ENCODE data around the gene ADCYAP1R1.

Gene ADCYAP1R1

DNA sequence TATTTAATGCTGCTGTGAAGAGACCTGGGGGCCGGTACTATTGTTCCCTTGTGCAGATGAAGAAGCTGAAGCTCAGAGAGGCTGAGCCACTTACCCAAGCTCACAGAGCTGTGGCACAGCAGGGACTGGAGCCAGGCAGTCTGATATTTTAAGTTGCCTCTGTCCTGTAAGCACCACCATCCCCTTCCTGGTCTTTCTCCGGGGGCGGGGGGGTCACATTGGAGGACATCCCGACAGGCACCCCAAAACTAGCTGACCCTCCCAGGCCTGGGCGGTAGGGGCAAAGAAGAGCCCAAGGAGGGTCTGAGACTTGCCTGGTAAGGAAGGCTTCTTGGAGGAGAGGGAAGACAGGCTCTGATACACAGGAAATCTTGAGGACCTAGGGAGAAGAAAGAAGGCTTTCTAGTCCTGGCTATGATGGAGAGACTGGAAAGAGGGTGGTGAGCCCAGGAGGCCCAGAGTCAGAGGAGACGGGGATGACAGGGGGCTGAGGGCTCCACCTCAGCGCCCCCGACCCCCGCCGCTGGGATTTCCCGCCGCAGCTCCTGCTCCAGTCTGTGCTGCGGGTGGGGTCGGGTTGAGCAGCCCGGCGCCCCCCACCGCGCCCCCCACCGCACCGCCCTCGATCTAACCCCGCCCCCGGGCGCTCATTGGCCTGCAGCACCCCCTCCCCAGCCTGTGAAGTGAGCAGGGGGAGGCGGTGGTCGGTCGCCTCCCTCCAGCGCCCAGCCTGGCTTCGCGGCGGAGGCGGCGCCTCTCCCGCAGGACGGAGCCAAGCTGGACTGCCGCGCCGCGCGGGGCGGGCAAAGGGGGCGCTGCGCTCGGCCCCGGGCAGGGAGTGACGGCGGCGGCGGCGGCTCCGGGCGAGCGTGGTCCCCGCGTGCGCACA is at the start of gene ADCYAP1R1:
ADCYAP1R1 (plus strand) TSS at position 711 of the 889 bp plus-strand sequence. CDS start 10,957 bp downstream, outside the sequence.
- no peaks in the 10 kb centered on the region for H3K36me3 ChIP-seq (ENCODE audit: control insufficient read depth in 1 of 2, insufficient read depth in 2 of 2, low read length in 2 of 2)
- H3K9ac ChIP-seq (ENCODE audit: low read depth in 1 of 2, low read length in 2 of 2): no peak within 1 kb of the TSS
- H3K9me3 ChIP-seq (ENCODE audit: control insufficient read depth in 1 of 2, low read length in 2 of 2): no peaks in the 10 kb centered on the region
- no peak within 1 kb of the TSS for H3K4me3 ChIP-seq (ENCODE audit: low read depth in 1 of 2, low read length in 2 of 2)
- H3K4me1 ChIP-seq (ENCODE audit: control insufficient read depth in 1 of 2, insufficient read depth in 2 of 2, low read length in 2 of 2): no peaks in the 10 kb centered on the region
- H3K27me3 ChIP-seq (ENCODE audit: control insufficient read depth in 1 of 2, insufficient read depth in 2 of 2, low read length in 2 of 2): peaks cover 24 to 30% of the 10 kb centered on the region in 2 donors
- no peak within 1 kb of the TSS for H3K27ac ChIP-seq (ENCODE audit: low read depth, low read length)

GRCh38 chr7:31003097-31003496 is 49.0 kb upstream of the ADCYAP1R1 start:
- Histone ChIP-seq H3K36me3 (ENCODE audit: control insufficient read depth in 1 of 2, insufficient read depth in 2 of 2, low read length in 2 of 2) (no peaks in the 10 kb centered on the region), H3K9me3 (ENCODE audit: control insufficient read depth in 1 of 2, low read length in 2 of 2) (no peaks in the 10 kb centered on the region), H3K27me3 (ENCODE audit: control insufficient read depth in 1 of 2, insufficient read depth in 2 of 2, low read length in 2 of 2) (peaks cover 4 to 6% of the 10 kb centered on the region in 2 donors), H3K4me1 (ENCODE audit: control insufficient read depth in 1 of 2, insufficient read depth in 2 of 2, low read length in 2 of 2) (no peaks in the 10 kb centered on the region), H3K9ac (ENCODE audit: low read depth in 1 of 2, low read length in 2 of 2) (no peak overlapping the region), H3K27ac (ENCODE audit: low read depth, low read length) (no peak overlapping the region), H3K4me3 (ENCODE audit: low read depth in 1 of 2, low read length in 2 of 2) (no peak overlapping the region)

DNA sequence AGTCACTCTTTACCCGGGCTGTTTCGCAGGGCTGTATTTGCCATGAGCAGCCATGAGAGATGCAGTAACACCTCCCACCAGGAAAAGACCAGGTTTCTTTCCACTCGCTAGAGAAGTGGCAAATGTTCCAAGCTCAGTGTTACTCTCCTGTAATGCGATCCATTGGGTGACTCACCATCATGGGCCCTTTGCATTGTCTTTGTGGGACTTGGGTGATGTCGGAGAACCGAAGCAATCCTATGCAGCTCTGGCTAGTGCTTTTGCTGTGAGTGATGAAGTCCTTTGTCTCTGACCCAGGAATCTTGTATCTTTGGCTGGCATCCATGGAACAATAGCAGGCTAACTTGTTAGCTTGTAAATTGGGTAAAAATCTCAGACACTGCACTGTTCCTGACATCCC is 48.4 kb upstream of the ADCYAP1R1 start:
- Histone ChIP-seq H3K4me1 (ENCODE audit: control insufficient read depth in 1 of 2, insufficient read depth in 2 of 2, low read length in 2 of 2) (no peaks in the 10 kb centered on the region), H3K9ac (ENCODE audit: low read depth in 1 of 2, low read length in 2 of 2) (no peak overlapping the region), H3K9me3 (ENCODE audit: control insufficient read depth in 1 of 2, low read length in 2 of 2) (no peaks in the 10 kb centered on the region)

DNA sequence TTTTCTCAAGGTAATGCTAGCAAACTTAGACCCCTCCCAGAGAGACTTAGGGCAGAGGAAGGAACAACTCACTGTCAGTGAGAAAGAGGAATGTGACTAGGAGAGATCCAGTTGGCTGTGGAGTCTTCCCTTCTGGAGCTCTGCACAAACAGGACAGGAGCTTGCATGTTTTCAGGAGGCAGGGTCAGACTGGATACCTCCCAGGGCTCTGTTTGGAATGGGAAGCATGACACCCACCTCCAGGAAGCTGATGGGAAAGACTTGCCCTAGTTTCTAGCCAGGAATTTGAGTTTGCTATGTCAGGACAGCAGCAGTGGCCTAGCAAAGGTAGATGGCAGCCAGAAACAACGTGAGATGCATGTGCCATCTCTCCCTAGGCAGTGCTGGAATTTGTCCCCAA is 47.7 kb upstream of the ADCYAP1R1 start:
- no peaks in the 10 kb centered on the region for H3K36me3 ChIP-seq (ENCODE audit: control insufficient read depth in 1 of 2, insufficient read depth in 2 of 2, low read length in 2 of 2)
- H3K4me1 ChIP-seq (ENCODE audit: control insufficient read depth in 1 of 2, insufficient read depth in 2 of 2, low read length in 2 of 2): no peaks in the 10 kb centered on the region
- H3K9ac ChIP-seq (ENCODE audit: low read depth in 1 of 2, low read length in 2 of 2): no peak overlapping the region
- no peaks in the 10 kb centered on the region for H3K9me3 ChIP-seq (ENCODE audit: control insufficient read depth in 1 of 2, low read length in 2 of 2)
- peaks cover 6% of the 10 kb centered on the region in 2 donors for H3K27me3 ChIP-seq (ENCODE audit: control insufficient read depth in 1 of 2, insufficient read depth in 2 of 2, low read length in 2 of 2)
- H3K27ac ChIP-seq (ENCODE audit: low read depth, low read length): no peak overlapping the region
- H3K4me3 ChIP-seq (ENCODE audit: low read depth in 1 of 2, low read length in 2 of 2): no peak overlapping the region

More for the DNA sequence above, 48.4 kb upstream of the ADCYAP1R1 start:
- H3K36me3 ChIP-seq (ENCODE audit: control insufficient read depth in 1 of 2, insufficient read depth in 2 of 2, low read length in 2 of 2): no peaks in the 10 kb centered on the region
- no peak overlapping the region for H3K27ac ChIP-seq (ENCODE audit: low read depth, low read length)
- H3K27me3 ChIP-seq (ENCODE audit: control insufficient read depth in 1 of 2, insufficient read depth in 2 of 2, low read length in 2 of 2): peaks cover 6% of the 10 kb centered on the region in 2 donors
- no peak overlapping the region for H3K4me3 ChIP-seq (ENCODE audit: low read depth in 1 of 2, low read length in 2 of 2)

DNA sequence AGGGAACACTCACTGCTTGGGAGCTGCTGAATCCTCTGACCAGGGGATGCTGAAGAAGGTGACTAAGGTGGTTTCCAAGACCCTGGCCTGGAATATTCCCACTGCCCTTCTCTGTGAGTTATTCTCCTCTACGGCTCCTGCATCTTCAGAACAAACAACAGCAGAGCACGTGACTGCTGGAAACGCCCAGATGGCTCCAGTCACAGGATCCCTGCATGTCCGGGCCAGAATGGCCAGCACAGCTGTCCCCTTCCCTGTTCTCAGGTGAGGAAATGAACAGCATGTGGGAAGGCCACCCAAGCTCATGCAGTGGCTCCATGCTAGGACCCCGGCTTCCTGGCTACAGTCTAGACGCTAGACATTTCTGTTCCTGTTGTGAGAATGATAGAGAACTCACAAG is 45.3 kb upstream of the ADCYAP1R1 start:
- no peaks in the 10 kb centered on the region for H3K9me3 ChIP-seq (ENCODE audit: control insufficient read depth in 1 of 2, low read length in 2 of 2)
- H3K27ac ChIP-seq (ENCODE audit: low read depth, low read length): no peak overlapping the region
- peaks cover 6% of the 10 kb centered on the region in 2 donors for H3K27me3 ChIP-seq (ENCODE audit: control insufficient read depth in 1 of 2, insufficient read depth in 2 of 2, low read length in 2 of 2)
- H3K4me1 ChIP-seq (ENCODE audit: control insufficient read depth in 1 of 2, insufficient read depth in 2 of 2, low read length in 2 of 2): no peaks in the 10 kb centered on the region
- no peak overlapping the region for H3K9ac ChIP-seq (ENCODE audit: low read depth in 1 of 2, low read length in 2 of 2)
- H3K36me3 ChIP-seq (ENCODE audit: control insufficient read depth in 1 of 2, insufficient read depth in 2 of 2, low read length in 2 of 2): no peaks in the 10 kb centered on the region
- H3K4me3 ChIP-seq (ENCODE audit: low read depth in 1 of 2, low read length in 2 of 2): no peak overlapping the region

DNA sequence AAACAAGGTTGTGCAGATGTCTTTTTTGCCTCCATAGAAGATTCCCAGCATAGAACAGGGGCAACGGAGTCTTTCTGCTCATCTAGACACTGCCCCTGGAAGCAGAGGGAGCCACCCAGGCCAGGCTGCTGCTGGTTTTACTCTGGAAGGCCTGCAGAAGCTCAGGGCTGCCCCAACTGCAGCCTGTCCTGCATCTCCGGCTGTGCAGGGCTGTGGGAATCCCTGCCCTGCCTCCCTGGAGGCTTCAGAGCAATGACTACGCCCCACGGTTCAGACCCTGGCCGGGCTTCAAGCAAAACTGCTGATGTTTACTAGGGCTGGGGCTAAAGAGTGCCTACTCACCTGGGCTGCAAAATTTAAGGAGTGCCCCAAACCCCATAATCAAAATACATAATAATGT is 44.5 kb upstream of the ADCYAP1R1 start:
- Histone ChIP-seq H3K9me3 (ENCODE audit: control insufficient read depth in 1 of 2, low read length in 2 of 2) (no peaks in the 10 kb centered on the region), H3K36me3 (ENCODE audit: control insufficient read depth in 1 of 2, insufficient read depth in 2 of 2, low read length in 2 of 2) (no peaks in the 10 kb centered on the region), H3K9ac (ENCODE audit: low read depth in 1 of 2, low read length in 2 of 2) (no peak overlapping the region), H3K27me3 (ENCODE audit: control insufficient read depth in 1 of 2, insufficient read depth in 2 of 2, low read length in 2 of 2) (peaks cover 6% of the 10 kb centered on the region in 2 donors), H3K4me3 (ENCODE audit: low read depth in 1 of 2, low read length in 2 of 2) (no peak overlapping the region), H3K4me1 (ENCODE audit: control insufficient read depth in 1 of 2, insufficient read depth in 2 of 2, low read length in 2 of 2) (no peaks in the 10 kb centered on the region), H3K27ac (ENCODE audit: low read depth, low read length) (no peak overlapping the region)

DNA sequence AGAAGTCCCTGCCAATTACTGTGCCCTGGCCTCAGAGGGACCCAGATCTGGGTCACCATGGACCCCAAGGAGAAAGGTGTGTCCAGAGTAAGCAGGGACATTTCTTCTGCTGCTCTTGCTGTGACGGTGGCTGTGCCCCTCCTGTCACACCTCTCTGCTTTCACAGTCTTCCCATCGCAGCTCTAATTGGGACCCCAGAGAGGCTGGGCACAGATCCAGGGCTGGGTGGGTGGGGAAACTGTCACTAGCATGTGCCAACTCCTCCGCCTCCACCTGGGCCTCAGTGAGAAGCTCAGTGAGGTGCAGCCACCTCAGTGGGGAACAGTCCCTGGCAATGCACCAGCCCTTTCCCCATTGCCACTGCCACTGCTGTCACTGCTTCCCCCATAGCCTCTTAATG is 37.3 kb upstream of the ADCYAP1R1 start:
- Histone ChIP-seq H3K9ac (ENCODE audit: low read depth in 1 of 2, low read length in 2 of 2) (no peak overlapping the region), H3K9me3 (ENCODE audit: control insufficient read depth in 1 of 2, low read length in 2 of 2) (no peaks in the 10 kb centered on the region), H3K27ac (ENCODE audit: low read depth, low read length) (no peak overlapping the region), H3K27me3 (ENCODE audit: control insufficient read depth in 1 of 2, insufficient read depth in 2 of 2, low read length in 2 of 2) (peaks cover 0 to 5% of the 10 kb centered on the region in 2 donors), H3K4me1 (ENCODE audit: control insufficient read depth in 1 of 2, insufficient read depth in 2 of 2, low read length in 2 of 2) (no peaks in the 10 kb centered on the region), H3K4me3 (ENCODE audit: low read depth in 1 of 2, low read length in 2 of 2) (no peak overlapping the region), H3K36me3 (ENCODE audit: control insufficient read depth in 1 of 2, insufficient read depth in 2 of 2, low read length in 2 of 2) (no peaks in the 10 kb centered on the region)

GRCh38 chr7:31017032-31017675 is 35.0 kb upstream of the ADCYAP1R1 start:
- Histone ChIP-seq H3K27ac (ENCODE audit: low read depth, low read length) (no peak overlapping the region), H3K9me3 (ENCODE audit: control insufficient read depth in 1 of 2, low read length in 2 of 2) (no peaks in the 10 kb centered on the region), H3K36me3 (ENCODE audit: control insufficient read depth in 1 of 2, insufficient read depth in 2 of 2, low read length in 2 of 2) (no peaks in the 10 kb centered on the region), H3K9ac (ENCODE audit: low read depth in 1 of 2, low read length in 2 of 2) (no peak overlapping the region), H3K27me3 (ENCODE audit: control insufficient read depth in 1 of 2, insufficient read depth in 2 of 2, low read length in 2 of 2) (peaks cover 0 to 5% of the 10 kb centered on the region in 2 donors), H3K4me1 (ENCODE audit: control insufficient read depth in 1 of 2, insufficient read depth in 2 of 2, low read length in 2 of 2) (no peaks in the 10 kb centered on the region), H3K4me3 (ENCODE audit: low read depth in 1 of 2, low read length in 2 of 2) (no peak overlapping the region)

- Histone ChIP-seq H3K27ac (ENCODE audit: low read depth, low read length) (no peak overlapping the region), H3K36me3 (ENCODE audit: control insufficient read depth in 1 of 2, insufficient read depth in 2 of 2, low read length in 2 of 2) (no peaks in the 10 kb centered on the region), H3K9ac (ENCODE audit: low read depth in 1 of 2, low read length in 2 of 2) (no peak overlapping the region), H3K4me3 (ENCODE audit: low read depth in 1 of 2, low read length in 2 of 2) (no peak overlapping the region), H3K4me1 (ENCODE audit: control insufficient read depth in 1 of 2, insufficient read depth in 2 of 2, low read length in 2 of 2) (no peaks in the 10 kb centered on the region), H3K27me3 (ENCODE audit: control insufficient read depth in 1 of 2, insufficient read depth in 2 of 2, low read length in 2 of 2) (peaks cover 0 to 5% of the 10 kb centered on the region in 2 donors), H3K9me3 (ENCODE audit: control insufficient read depth in 1 of 2, low read length in 2 of 2) (no peaks in the 10 kb centered on the region)
Observed at GRCh38 chr7:31017721-31018120, 34.4 kb upstream of the ADCYAP1R1 start.

DNA sequence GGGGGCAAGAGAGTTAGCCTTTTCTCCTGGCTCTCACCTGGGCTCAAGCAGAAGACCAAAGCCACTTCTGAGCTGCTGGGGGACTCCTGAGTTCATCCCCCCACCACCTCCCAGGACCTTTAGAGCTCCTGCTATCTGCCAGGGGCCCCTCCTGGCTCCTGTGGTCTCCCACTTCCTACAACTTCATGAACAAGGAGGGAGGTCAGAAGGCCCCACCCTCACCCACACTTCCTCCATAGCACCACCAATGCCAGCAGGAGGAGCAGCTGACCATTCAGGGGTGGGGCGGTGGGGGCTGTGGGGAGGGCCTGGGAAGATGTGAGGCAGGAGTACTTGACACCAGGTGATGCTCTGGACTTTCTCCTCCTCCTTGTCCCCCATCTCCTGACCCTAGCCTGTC is 32.6 kb upstream of the ADCYAP1R1 start:
- H3K27me3 ChIP-seq (ENCODE audit: control insufficient read depth in 1 of 2, insufficient read depth in 2 of 2, low read length in 2 of 2): peaks cover 0 to 5% of the 10 kb centered on the region in 2 donors
- no peaks in the 10 kb centered on the region for H3K4me1 ChIP-seq (ENCODE audit: control insufficient read depth in 1 of 2, insufficient read depth in 2 of 2, low read length in 2 of 2)
- no peaks in the 10 kb centered on the region for H3K9me3 ChIP-seq (ENCODE audit: control insufficient read depth in 1 of 2, low read length in 2 of 2)
- H3K4me3 ChIP-seq (ENCODE audit: low read depth in 1 of 2, low read length in 2 of 2): no peak overlapping the region
- H3K27ac ChIP-seq (ENCODE audit: low read depth, low read length): no peak overlapping the region
- no peak overlapping the region for H3K9ac ChIP-seq (ENCODE audit: low read depth in 1 of 2, low read length in 2 of 2)
- no peaks in the 10 kb centered on the region for H3K36me3 ChIP-seq (ENCODE audit: control insufficient read depth in 1 of 2, insufficient read depth in 2 of 2, low read length in 2 of 2)
